ENCODE measurements around the gene CDC5L. TPM values are rescaled to one million over a fixed set of nuclear protein-coding genes. Genes with fewer than 3 reads are reported as not detected.
"Not testable (repeated sequence)": the region's sequence is repeated elsewhere in the genome, so short reads cannot be mapped to it uniquely, and the experiment has no call there.

The CDC5L gene
- total RNA-seq, 1 experiment from 2014 or later: 23.8 TPM

- no peak for TF ChIP-seq CTCF (IDR thresholded peaks at IDR 0.05; ENCODE audit: insufficient read depth in 1 of 2, low read depth in 1 of 2, low read length in 1 of 2, severe bottlenecking in 1 of 2, unreplicated experiment in 1 of 2)
- H3K27me3 ChIP-seq (replicated peaks; ENCODE audit: control insufficient read depth, insufficient read depth, low read length): no peaks in the 10 kb centered on the region
- H3K27me3 Mint-ChIP-seq (ENCODE audit: insufficient read depth, unreplicated experiment): no peaks in the 10 kb centered on the region
Measured at GRCh38 chr6:44349904-44350649, 37.4 kb upstream of the CDC5L start.

GRCh38 chr6:44350650-44350994 lies 36.9 kb upstream of the CDC5L start:
- H3K4me3 ChIP-seq (ENCODE audit: low read depth, low read length); CTCF ChIA-PET; H3K27me3 Mint-ChIP-seq (ENCODE audit: insufficient read depth, unreplicated experiment); H3K36me3 Mint-ChIP-seq (ENCODE audit: insufficient read depth, unreplicated experiment); H3K9me3 Mint-ChIP-seq (ENCODE audit: unreplicated experiment); H3K9me3 ChIP-seq; H3K27me3 ChIP-seq (replicated peaks; ENCODE audit: control insufficient read depth, insufficient read depth, low read length); H3K36me3 ChIP-seq (ENCODE audit: control insufficient read depth, insufficient read depth, low read length); H3K4me1 ChIP-seq; POLR2A ChIA-PET; H3K4me1 Mint-ChIP-seq (ENCODE audit: low read depth, unreplicated experiment); H3K27ac Mint-ChIP-seq (ENCODE audit: unreplicated experiment); DNase-seq; BruUV-seq (replicated peaks); H3K4me3 Mint-ChIP-seq (ENCODE audit: unreplicated experiment); intact Hi-C loops (cut with micrococcal nuclease; ENCODE audit: unreplicated experiment): not testable (repeated sequence)

More at GRCh38 chr6:44349904-44350649, 37.4 kb upstream of the CDC5L start:
- POLR2A ChIA-PET: no interaction called here
- CTCF ChIA-PET: no interaction called here
- Mint-ChIP-seq H3K9me3 (ENCODE audit: unreplicated experiment) (no peaks in the 10 kb centered on the region), H3K27ac (ENCODE audit: unreplicated experiment) (no peak overlapping the region), H3K4me1 (ENCODE audit: low read depth, unreplicated experiment) (peaks cover 7% of the 10 kb centered on the region), H3K4me3 (ENCODE audit: unreplicated experiment) (no peak overlapping the region), H3K36me3 (ENCODE audit: insufficient read depth, unreplicated experiment) (no peaks in the 10 kb centered on the region)
- Histone ChIP-seq H3K4me1 (no peaks in the 10 kb centered on the region), H3K36me3 (ENCODE audit: control insufficient read depth, insufficient read depth, low read length) (no peaks in the 10 kb centered on the region), H3K4me3 (ENCODE audit: low read depth, low read length) (no peak overlapping the region), H3K9me3 (no peaks in the 10 kb centered on the region)
- DNase-seq: no peak
- intact Hi-C loops (cut with micrococcal nuclease; ENCODE audit: unreplicated experiment): no loop called here
- BruUV-seq (replicated peaks): no TSS peak

- POLR2A ChIA-PET: no interaction called here
- Mint-ChIP-seq H3K4me3 (ENCODE audit: unreplicated experiment) (no peak overlapping the region), H3K27ac (ENCODE audit: unreplicated experiment) (no peak overlapping the region), H3K36me3 (ENCODE audit: insufficient read depth, unreplicated experiment) (no peaks in the 10 kb centered on the region), H3K9me3 (ENCODE audit: unreplicated experiment) (no peaks in the 10 kb centered on the region), H3K4me1 (ENCODE audit: low read depth, unreplicated experiment) (peaks cover 7% of the 10 kb centered on the region), H3K27me3 (ENCODE audit: insufficient read depth, unreplicated experiment) (peaks cover 5% of the 10 kb centered on the region)
- H3K4me3 ChIP-seq (ENCODE audit: low read depth, low read length): no peak overlapping the region
- BruUV-seq (replicated peaks): no TSS peak
- intact Hi-C loops (cut with micrococcal nuclease; ENCODE audit: unreplicated experiment): no loop called here
- DNase-seq: no peak
- H3K36me3 ChIP-seq (ENCODE audit: control insufficient read depth, insufficient read depth, low read length): no peaks in the 10 kb centered on the region
- CTCF ChIA-PET: no interaction called here
- H3K4me1 ChIP-seq: no peaks in the 10 kb centered on the region
- TF ChIP-seq CTCF (IDR thresholded peaks at IDR 0.05; ENCODE audit: insufficient read depth in 1 of 2, low read depth in 1 of 2, low read length in 1 of 2, severe bottlenecking in 1 of 2, unreplicated experiment in 1 of 2): no peak
- no peaks in the 10 kb centered on the region for H3K9me3 ChIP-seq
- H3K27me3 ChIP-seq (replicated peaks; ENCODE audit: control insufficient read depth, insufficient read depth, low read length): no peaks in the 10 kb centered on the region
Measured at GRCh38 chr6:44352259-44352658, 35.2 kb upstream of the CDC5L start.

GRCh38 chr6:44353336-44353735 lies 34.2 kb upstream of the CDC5L start:
- Histone ChIP-seq H3K9me3 (no peaks in the 10 kb centered on the region), H3K4me3 (ENCODE audit: low read depth, low read length) (no peak overlapping the region), H3K4me1 (no peaks in the 10 kb centered on the region), H3K27me3 (replicated peaks; ENCODE audit: control insufficient read depth, insufficient read depth, low read length) (no peaks in the 10 kb centered on the region), H3K36me3 (ENCODE audit: control insufficient read depth, insufficient read depth, low read length) (no peaks in the 10 kb centered on the region)
- no peaks in the 10 kb centered on the region for H3K9me3 Mint-ChIP-seq (ENCODE audit: unreplicated experiment)
- TF ChIP-seq CTCF (IDR thresholded peaks at IDR 0.05; ENCODE audit: insufficient read depth in 1 of 2, low read depth in 1 of 2, low read length in 1 of 2, severe bottlenecking in 1 of 2, unreplicated experiment in 1 of 2): no peak
- ChIA-PET CTCF (no interaction called here), POLR2A (no interaction called here)
- no peak for DNase-seq
- no peak overlapping the region for H3K4me3 Mint-ChIP-seq (ENCODE audit: unreplicated experiment)
- peaks cover 9% of the 10 kb centered on the region for H3K27me3 Mint-ChIP-seq (ENCODE audit: insufficient read depth, unreplicated experiment)
- H3K27ac Mint-ChIP-seq (ENCODE audit: unreplicated experiment): no peak overlapping the region
- H3K4me1 Mint-ChIP-seq (ENCODE audit: low read depth, unreplicated experiment): peaks cover 7% of the 10 kb centered on the region
- BruUV-seq (replicated peaks): no TSS peak
- intact Hi-C loops (cut with micrococcal nuclease; ENCODE audit: unreplicated experiment): no loop called here
- no peaks in the 10 kb centered on the region for H3K36me3 Mint-ChIP-seq (ENCODE audit: insufficient read depth, unreplicated experiment)
